GM23338 (cell line): ENCODE measurements around the gene SHC4. TPM values are rescaled to one million over a fixed set of nuclear protein-coding genes. Genes with fewer than 3 reads are reported as not detected.
"Not testable (repeated sequence)": the region's sequence is repeated elsewhere in the genome, so short reads cannot be mapped to it uniquely, and the experiment has no call there.

Experiments
- ATAC-seq: fragments of 200-7000 bp; cut with Tn5 transposase; 3 replicates; pipeline ENCODE4 v1.9.1; 2020
- DNase-seq: peaks from one replicate; pipeline ENCODE4 v3.0.0-alpha.2; 2015; ENCODE audit warnings: low spot score
- H2AFZ ChIP-seq: fragments of 200-600 bp; sonication (generic); 2 replicates; pipeline ENCODE4 v1.8.0; 2016; ENCODE audit warnings: antibody characterized with exemption, mild to moderate bottlenecking, moderate library complexity
- H3F3A ChIP-seq: fragments of 200-600 bp; sonication (generic); replicated peaks from 2 replicates; pipeline ENCODE4 v1.8.0; 2017; ENCODE audit warnings: antibody characterized with exemption, mixed run types, low read depth
- H3K27ac ChIP-seq: fragments of 200-600 bp; sonication (generic); 2 replicates; pipeline ENCODE4 v1.6.1; 2016; ENCODE audit warnings: low read depth
- H3K27me3 ChIP-seq: fragments of 200-600 bp; sonication (generic); 2 replicates; pipeline ENCODE4 v1.8.0; 2016; ENCODE audit warnings: mild to moderate bottlenecking, mixed run types, moderate library complexity; ENCODE audit not compliant: insufficient read depth
- H3K36me3 ChIP-seq: fragments of 200-600 bp; sonication (generic); 2 replicates; pipeline ENCODE4 v1.8.0; 2016; ENCODE audit warnings: mild to moderate bottlenecking; ENCODE audit not compliant: insufficient read depth
- H3K4me1 ChIP-seq: fragments of 200-600 bp; sonication (generic); 2 replicates; pipeline ENCODE4 v1.8.0; 2016; ENCODE audit warnings: mild to moderate bottlenecking, moderate library complexity; ENCODE audit not compliant: insufficient read depth
- H3K4me2 ChIP-seq: fragments of 200-600 bp; sonication (generic); 2 replicates; pipeline ENCODE4 v1.7.1; 2017; ENCODE audit warnings: mixed run types
- H3K4me3 ChIP-seq: fragments of 200-600 bp; sonication (generic); 2 replicates; pipeline ENCODE4 v1.6.1; 2016; ENCODE audit warnings: mixed run types
- H3K79me2 ChIP-seq: fragments of 200-600 bp; sonication (generic); replicated peaks from 2 replicates; pipeline ENCODE4 v1.8.0; 2017; ENCODE audit warnings: mild to moderate bottlenecking; ENCODE audit not compliant: insufficient read depth
- H3K9me2 ChIP-seq: fragments of 200-600 bp; sonication (generic); 2 replicates; pipeline ENCODE4 v1.8.0; 2017; ENCODE audit not compliant: insufficient read depth
- H4K20me1 ChIP-seq: fragments of 200-600 bp; sonication (generic); replicated peaks from 2 replicates; pipeline ENCODE4 v1.8.0; 2017; ENCODE audit warnings: mild to moderate bottlenecking; ENCODE audit not compliant: insufficient read depth
- H3K27ac Mint-ChIP-seq: 2 replicates; pipeline ENCODE4 v1.8.0; 2020; ENCODE audit warnings: inconsistent platforms, mild to moderate bottlenecking, moderate library complexity, mixed read lengths
- H3K27me3 Mint-ChIP-seq: 3 replicates; pipeline ENCODE4 v1.8.0; 2022; ENCODE audit warnings: low read depth, mild to moderate bottlenecking, moderate library complexity, mixed read lengths, inconsistent platforms; ENCODE audit not compliant: insufficient read depth, poor library complexity
- H3K36me3 Mint-ChIP-seq: 3 replicates; pipeline ENCODE4 v1.8.0; 2021; ENCODE audit warnings: low read depth, mild to moderate bottlenecking, inconsistent platforms, moderate library complexity, mixed read lengths
- H3K4me1 Mint-ChIP-seq: 3 replicates; pipeline ENCODE4 v1.8.0; 2020; ENCODE audit warnings: mild to moderate bottlenecking, inconsistent platforms, mixed read lengths
- H3K4me3 Mint-ChIP-seq: 3 replicates; pipeline ENCODE4 v1.8.0; 2021; ENCODE audit warnings: moderate library complexity, mild to moderate bottlenecking, inconsistent platforms, mixed read lengths
- H3K9me3 Mint-ChIP-seq: 3 replicates; pipeline ENCODE4 v1.8.0; 2020; ENCODE audit warnings: moderate library complexity, mild to moderate bottlenecking, inconsistent platforms, mixed read lengths
- EZH2phosphoT487 ChIP-seq: fragments of 200-600 bp; sonication (generic); IDR thresholded peaks from one replicate; pipeline ENCODE4 v1.8.1; 2018; ENCODE audit warnings: antibody characterized with exemption; ENCODE audit not compliant: unreplicated experiment
- NANOG ChIP-seq: IDR thresholded peaks from 2 replicates; pipeline ENCODE4 v1.6.1; 2016; ENCODE audit warnings: antibody characterized with exemption, borderline replicate concordance
- POLR2AphosphoS5 ChIP-seq: IDR thresholded peaks from 2 replicates; pipeline ENCODE4 v1.6.1; 2016; ENCODE audit warnings: antibody characterized with exemption, low read depth
- STAT1 ChIP-seq: IDR thresholded peaks from one replicate; pipeline ENCODE4 v1.6.1; 2016; ENCODE audit warnings: antibody characterized with exemption; ENCODE audit not compliant: unreplicated experiment
- ZNF114 ChIP-seq: fragments of 250-450 bp; sonication (Bioruptor Pico); IDR thresholded peaks from 2 replicates; pipeline ENCODE4 v1.5.0; 2020; ENCODE audit warnings: mild to moderate bottlenecking, moderate library complexity
- ZNF331 ChIP-seq: fragments of 250-450 bp; sonication (Bioruptor Pico); IDR thresholded peaks from 2 replicates; pipeline ENCODE4 v1.5.0; 2020; ENCODE audit warnings: low read depth, mild to moderate bottlenecking, moderate library complexity
- polyA plus RNA-seq: library from polyadenylated mRNA; unstranded; fragments of >200 nt; fragmentation: Nextera tagmentation; extraction: Ambion mirVana; gene quantifications from 2 replicates; pipeline ENCODE4 v1.2.1, GENCODE V29; 2016
- total RNA-seq: library from RNA; depleted of rRNA; stranded (reverse); fragments of >200 nt; shearing (Covaris generic); gene quantifications from 2 replicates; pipeline ENCODE4 v1.2.3, GENCODE V29; 2014

Gene SHC4
- total and polyA plus RNA-seq, 2 experiments from 2014 or later, result 0.21 to 0.32 TPM

GRCh38 chr15:48794697-48795134 is 169.0 kb downstream of the SHC4 start (continued):
- TF ChIP-seq EZH2phosphoT487, result no peak

- DNase-seq (no peak), ATAC-seq (no peak)
- peaks cover 36% of the 10 kb centered on the region for H3K36me3 Mint-ChIP-seq
- no peaks in the 10 kb centered on the region for H3K27me3 Mint-ChIP-seq
- H4K20me1 ChIP-seq, result 0 out of 2 replicates have a peak, but pooled peaks cover 3% of the 10 kb centered on the region
- H3K9me3 Mint-ChIP-seq, result no peaks in the 10 kb centered on the region
- no peak overlapping the region for H3K27ac ChIP-seq
- H3K27ac Mint-ChIP-seq, result no peak overlapping the region
- H3K4me1 ChIP-seq, result no peaks in the 10 kb centered on the region
- H3K36me3 ChIP-seq, result peaks cover 33% of the 10 kb centered on the region
- no peak overlapping the region for H3K4me2 ChIP-seq
- no peaks in the 10 kb centered on the region for H3F3A ChIP-seq
- H3K27me3 ChIP-seq, result no peaks in the 10 kb centered on the region
- H3K9me2 ChIP-seq, result no peaks in the 10 kb centered on the region
- H3K4me3 Mint-ChIP-seq, result no peak overlapping the region
- H3K79me2 ChIP-seq, result no peaks in the 10 kb centered on the region
- no peak for TF ChIP-seq NANOG
- no peaks in the 10 kb centered on the region; the same call in 2 of the 3 replicates for H3K4me1 Mint-ChIP-seq
- no peak overlapping the region for H2AFZ ChIP-seq
- H3K4me3 ChIP-seq, result no peak overlapping the region
Measured at GRCh38 chr15:48792408-48792807, 171.3 kb downstream of the SHC4 start.

GRCh38 chr15:48790466-48791115 is 173.1 kb downstream of the SHC4 start:
- H3K4me1 Mint-ChIP-seq, ATAC-seq, H3K4me2 ChIP-seq, H3K4me1 ChIP-seq, H4K20me1 ChIP-seq, H3F3A ChIP-seq, H3K4me3 ChIP-seq, H3K27ac Mint-ChIP-seq, H3K4me3 Mint-ChIP-seq, H3K9me2 ChIP-seq, DNase-seq, H3K27ac ChIP-seq, H3K79me2 ChIP-seq, H3K27me3 Mint-ChIP-seq, H2AFZ ChIP-seq, H3K27me3 ChIP-seq, H3K9me3 Mint-ChIP-seq: not testable (repeated sequence)
- peaks cover 18% of the 10 kb centered on the region for H3K36me3 ChIP-seq
- peaks cover 36% of the 10 kb centered on the region for H3K36me3 Mint-ChIP-seq

- Histone ChIP-seq H3K4me1 (no peaks in the 10 kb centered on the region), H3F3A (no peaks in the 10 kb centered on the region), H3K27ac (no peak overlapping the region), H3K4me2 (no peak overlapping the region), H3K4me3 (no peak overlapping the region), H2AFZ (no peak overlapping the region), H3K36me3 (peaks cover 20% of the 10 kb centered on the region), H3K9me2 (no peaks in the 10 kb centered on the region), H3K27me3 (no peaks in the 10 kb centered on the region), H3K79me2 (no peaks in the 10 kb centered on the region), H4K20me1 (0 out of 2 replicates have a peak, but pooled peaks cover 4% of the 10 kb centered on the region)
- Mint-ChIP-seq H3K36me3 (peaks cover 30% of the 10 kb centered on the region), H3K27ac (no peak overlapping the region), H3K4me1 (no peaks in the 10 kb centered on the region), H3K27me3 (no peaks in the 10 kb centered on the region), H3K4me3 (no peak overlapping the region), H3K9me3 (no peaks in the 10 kb centered on the region)
- no peak for ATAC-seq
- DNase-seq, result no peak
- no peak for TF ChIP-seq POLR2AphosphoS5
- no peak for TF ChIP-seq ZNF331 (CRISPR knock-in tag)
- TF ChIP-seq ZNF114 (CRISPR knock-in tag), result no peak
- TF ChIP-seq STAT1, result no peak
Measured at GRCh38 chr15:48785712-48786111, 178.0 kb downstream of the SHC4 start.
